Measurements from ENCODE around the gene LGR5. TPM values are rescaled to one million over a fixed set of nuclear protein-coding genes. Genes with fewer than 3 reads are reported as not detected.

Gene LGR5
- total RNA-seq, 1 donor from 2014 or later, result not detected

DNA sequence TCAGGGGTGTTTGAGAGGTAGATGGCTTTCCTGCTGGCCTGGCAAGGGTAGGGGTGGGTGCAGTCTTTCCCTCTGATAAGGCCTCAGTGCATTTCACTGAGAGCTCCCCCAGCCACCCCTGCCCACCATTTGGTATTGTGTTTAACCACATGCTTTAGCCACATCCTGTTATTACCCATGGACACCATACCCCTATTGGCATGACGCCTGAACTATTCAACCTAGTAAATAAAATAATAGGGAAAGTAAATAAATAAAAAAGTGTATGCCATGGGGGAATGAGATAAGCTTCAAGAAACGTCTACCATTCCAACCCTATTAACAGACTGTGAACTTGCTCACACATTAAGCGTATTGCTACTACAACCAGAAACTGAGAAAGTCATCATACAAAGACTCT lies 7.6 kb upstream of the LGR5 start:
- DNase-seq (ENCODE audit: missing footprints) (no peak), ATAC-seq (no peak)
- intact Hi-C loops (cut with DNase I), result no loop called here

DNA sequence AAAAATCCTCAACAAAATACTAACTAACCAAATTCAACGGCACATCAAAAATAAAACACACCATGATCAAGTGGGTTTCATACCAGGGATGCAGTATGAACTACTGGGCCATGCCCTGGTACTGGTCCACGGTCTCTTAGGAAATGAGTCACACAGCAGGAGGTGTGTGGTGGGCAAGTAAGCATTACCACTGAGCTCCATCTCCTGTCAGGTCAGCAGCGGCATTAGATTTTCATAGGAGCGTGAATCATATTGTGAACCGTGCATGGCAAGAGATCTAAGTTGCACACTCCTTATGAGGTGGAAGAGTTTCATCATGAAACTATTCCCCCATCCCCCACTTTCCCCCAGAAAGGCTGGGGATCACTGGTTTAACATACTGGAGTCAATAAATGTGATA lies 6.7 kb upstream of the LGR5 start:
- DNase-seq (ENCODE audit: missing footprints), result no peak
- ATAC-seq, result no peak
- intact Hi-C loops (cut with DNase I), result no loop called here

DNA sequence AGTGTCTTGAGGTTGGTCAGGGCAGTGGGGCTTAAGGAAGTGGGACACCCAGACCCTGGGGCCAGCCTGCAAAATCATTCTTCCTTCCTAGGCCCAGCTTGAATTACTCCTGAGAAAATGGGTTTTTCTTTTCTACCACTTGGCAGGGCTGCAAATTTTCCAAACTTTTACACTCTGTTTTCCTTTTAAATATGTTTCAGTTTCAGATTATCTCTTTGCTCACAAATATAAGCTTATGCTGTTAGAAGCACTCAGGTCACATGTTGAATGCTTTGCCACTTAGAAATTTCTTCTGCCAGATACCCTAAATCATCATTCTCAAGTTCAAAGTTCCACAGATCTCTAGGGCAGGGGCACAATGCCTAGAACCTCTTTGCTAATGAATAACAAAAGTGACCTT lies 2.9 kb upstream of the LGR5 start:
- DNase-seq (ENCODE audit: missing footprints) (no peak), ATAC-seq (no peak)
- intact Hi-C loops (cut with DNase I), result no loop called here

DNA sequence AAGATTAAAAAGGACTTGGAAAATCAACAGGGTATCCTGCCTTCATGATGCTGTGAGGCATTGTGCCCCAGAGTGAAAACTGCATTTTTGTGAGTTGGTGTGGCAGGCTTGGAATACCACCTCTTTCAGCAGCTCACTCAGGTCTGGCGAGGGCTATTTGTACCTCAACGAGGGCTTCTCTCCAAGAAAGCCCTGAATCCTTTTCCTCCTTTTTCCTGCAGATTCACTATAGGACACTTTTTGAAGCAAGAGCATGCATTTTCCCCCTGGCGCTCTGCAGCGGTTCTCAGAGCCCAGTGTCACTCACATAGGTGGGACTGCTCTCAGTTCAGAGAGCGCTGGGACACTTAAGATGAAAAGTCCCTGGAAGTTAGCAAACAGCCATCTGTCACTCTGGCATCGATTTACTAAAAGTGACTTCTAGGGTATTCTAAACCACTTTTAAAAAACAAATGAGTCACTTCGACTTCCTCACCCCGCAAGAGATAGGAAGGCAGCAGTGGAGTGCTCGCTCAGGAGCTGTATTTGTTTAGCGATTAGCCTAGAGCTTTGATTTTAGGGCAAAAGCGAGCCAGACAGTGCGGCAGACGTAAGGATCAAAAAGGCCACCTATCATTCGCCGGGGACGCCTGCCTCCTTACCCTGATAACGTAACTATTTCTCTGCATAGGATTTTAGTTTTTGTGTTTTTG lies 782 bp upstream of the LGR5 start:
- ATAC-seq (no peak), DNase-seq (ENCODE audit: missing footprints) (no peak)
- intact Hi-C loops (cut with DNase I), result no loop called here

DNA sequence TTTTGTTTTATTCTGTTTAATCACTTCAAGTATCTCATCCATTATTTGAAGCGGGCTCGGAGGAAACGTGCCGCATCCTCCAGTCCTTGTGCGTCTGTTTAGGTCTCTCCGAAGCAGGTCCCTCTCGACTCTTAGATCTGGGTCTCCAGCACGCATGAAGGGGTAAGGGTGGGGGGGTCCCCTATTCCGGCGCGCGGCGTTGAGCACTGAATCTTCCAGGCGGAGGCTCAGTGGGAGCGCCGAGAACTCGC lies 311 bp upstream of the LGR5 start:
- no peak for ATAC-seq
- DNase-seq (ENCODE audit: missing footprints), result no peak
- intact Hi-C loops (cut with DNase I), result no loop called here

DNA sequence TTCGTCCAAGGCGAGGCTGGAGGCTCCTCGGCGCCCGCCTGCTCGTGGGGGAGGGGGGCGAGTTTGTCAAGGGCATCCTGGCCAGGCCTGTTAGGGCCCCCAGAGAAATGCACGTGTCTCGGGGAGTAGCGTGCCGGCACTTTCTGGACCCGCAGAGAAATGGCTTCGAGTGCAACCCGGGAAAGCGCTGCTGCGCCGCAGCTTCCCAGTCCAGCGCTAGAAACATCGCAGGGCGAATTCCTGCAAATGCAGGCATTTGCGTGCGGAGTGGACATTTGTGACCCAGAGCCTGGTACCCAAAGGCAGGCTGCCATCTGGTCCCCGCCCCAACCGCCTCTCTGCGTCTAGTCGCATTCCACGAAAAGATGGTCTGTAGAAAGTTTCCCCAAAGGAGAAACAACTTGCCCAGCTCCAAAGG lies 756 bp downstream of the LGR5 start:
- intact Hi-C loops (cut with DNase I), result no loop called here
- ATAC-seq (no peak), DNase-seq (ENCODE audit: missing footprints) (no peak)

DNA sequence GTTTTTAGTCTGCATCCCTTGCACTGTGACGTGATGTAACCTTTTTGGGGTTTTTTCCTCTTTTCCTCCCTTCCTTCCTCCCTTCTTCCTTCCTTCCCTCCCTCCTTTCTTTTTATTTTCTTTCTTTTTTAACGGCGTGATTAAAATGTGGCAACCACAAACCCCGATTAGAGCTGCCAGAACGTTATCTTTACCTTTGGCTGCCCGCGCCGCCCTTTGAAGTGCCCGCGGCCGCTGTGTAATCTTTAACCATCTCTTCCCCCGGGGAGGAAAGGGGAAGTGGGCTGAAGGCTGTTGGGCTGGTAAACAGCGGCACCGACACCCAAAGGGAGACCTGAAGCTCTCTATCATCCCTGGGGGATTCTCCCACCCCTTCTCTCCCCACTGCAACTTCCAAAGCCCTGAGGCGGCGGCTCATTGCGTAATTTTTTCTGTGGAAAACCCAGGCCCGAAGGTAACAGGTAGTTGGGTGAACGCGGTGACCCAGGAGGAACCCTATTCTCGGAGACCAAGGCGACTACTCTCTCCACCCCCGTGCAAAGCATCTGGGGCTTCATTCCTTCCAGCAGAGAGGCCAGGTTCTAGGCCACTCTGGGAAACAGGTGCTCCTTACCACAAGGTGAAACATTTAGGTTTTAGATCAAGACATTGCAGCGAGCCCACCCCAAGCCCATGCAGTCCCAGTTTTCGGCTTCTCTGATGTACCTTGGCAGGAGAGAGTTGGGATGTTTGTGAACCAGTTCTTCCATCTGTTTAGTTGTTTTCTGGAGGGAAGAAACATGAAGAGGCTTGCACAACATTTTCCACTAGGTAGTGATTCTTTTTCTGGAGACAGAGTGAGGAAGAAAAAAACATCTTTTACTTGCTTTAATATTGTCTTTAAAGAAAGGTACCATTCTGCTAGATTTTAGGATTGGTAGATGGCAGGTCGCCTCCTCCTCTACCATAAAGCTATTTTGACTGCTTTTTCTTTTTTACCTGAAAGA lies 1.5 kb downstream of the LGR5 start:
- no peak for DNase-seq (ENCODE audit: missing footprints)
- no peak for ATAC-seq
- intact Hi-C loops (cut with DNase I), result no loop called here

DNA sequence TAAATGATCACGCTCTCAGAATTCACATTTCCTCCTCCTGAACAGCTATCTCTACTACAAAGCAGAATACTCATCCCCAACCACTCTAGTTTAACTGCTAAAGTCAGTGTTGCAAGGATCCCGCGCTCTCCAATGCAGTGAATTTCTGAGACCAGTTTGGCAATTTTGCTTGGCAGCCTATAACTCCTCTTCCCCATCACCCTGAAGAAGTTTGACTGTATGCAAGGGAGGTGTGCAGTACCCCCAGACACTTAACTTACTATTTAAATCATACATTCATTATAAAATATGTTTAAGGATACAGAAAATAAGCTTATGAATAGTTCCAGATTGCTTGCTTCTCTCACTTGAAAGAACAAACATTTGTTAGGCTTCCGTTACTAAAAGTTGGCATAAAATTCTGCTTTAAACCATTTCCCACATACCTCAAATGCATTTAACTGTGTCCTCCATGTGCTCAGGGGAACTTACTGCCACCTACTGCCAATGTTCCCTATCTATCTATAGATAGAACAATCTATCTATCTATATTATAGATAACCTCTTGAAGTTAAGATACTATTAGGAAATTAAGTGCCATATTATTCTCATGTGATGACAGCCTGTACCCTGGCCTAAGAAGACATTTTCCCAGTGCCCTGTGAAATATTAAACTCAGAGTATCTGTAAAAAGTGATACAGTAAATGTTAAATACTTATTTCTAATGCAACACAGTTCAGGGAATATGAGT lies 2.4 kb downstream of the LGR5 start:
- DNase-seq (ENCODE audit: missing footprints) (no peak), ATAC-seq (no peak)
- intact Hi-C loops (cut with DNase I), result no loop called here

DNA sequence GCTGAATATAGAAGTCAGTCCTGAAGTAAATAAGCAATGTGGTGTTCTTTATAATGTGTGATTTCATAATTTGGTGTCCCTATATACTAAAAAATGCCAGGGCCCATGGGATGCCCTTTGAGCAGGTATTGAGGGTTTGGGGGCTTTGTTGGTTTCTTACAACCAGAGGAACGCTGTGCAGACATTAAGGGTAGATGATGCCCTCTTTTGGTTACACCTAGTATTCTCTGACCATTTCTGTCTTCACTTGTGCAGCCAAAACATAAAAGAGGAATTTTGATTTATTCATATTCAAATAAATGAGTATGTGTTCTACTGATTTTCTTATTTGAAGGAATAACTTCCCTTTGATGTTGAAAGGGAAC lies 3.0 kb downstream of the LGR5 start:
- ATAC-seq (no peak), DNase-seq (ENCODE audit: missing footprints) (no peak)
- intact Hi-C loops (cut with DNase I), result no loop called here

DNA sequence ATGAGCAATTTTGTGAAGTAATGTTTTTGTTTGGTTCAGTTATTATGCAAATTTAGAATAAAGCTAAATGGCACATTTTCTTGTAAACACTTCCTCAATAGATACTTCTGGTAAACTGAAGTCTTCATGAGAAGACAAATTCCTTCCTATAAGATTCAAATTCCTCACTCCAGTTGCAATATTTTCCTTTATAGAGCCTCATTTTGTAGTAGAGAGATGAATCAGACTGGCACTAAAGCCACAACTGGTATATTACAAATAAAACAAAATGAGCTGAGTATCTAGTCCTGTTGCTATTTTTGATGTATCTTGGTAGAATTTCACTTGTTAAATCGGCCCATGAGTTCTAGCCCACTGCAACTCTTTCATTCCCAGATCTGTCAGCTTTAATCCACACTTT lies 5.5 kb downstream of the LGR5 start:
- DNase-seq (ENCODE audit: missing footprints) (no peak), ATAC-seq (no peak)
- intact Hi-C loops (cut with DNase I), result no loop called here

DNA sequence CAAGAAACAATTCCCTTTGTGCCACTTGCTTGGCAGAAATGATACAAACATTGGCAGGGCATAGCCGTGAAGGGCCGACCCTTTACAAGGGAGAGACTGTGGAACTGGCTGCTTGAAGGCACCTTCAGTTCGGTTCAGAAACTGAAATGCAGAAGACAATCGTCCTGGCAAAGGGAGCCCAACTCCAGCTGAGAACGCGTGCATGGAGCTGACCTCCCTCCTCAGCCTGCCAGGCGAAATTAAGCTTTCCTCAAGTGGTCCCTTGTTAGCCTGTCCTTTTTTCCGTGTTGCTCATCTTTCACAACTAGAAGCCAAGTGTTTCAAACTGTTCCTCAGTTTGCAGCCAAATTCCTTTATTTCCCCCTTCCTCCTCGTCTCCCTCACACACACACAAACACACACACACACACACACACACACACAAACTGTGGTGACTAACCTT lies 8.1 kb downstream of the LGR5 start:
- ATAC-seq, result no peak
- no peak for DNase-seq (ENCODE audit: missing footprints)
- intact Hi-C loops (cut with DNase I), result no loop called here

DNA sequence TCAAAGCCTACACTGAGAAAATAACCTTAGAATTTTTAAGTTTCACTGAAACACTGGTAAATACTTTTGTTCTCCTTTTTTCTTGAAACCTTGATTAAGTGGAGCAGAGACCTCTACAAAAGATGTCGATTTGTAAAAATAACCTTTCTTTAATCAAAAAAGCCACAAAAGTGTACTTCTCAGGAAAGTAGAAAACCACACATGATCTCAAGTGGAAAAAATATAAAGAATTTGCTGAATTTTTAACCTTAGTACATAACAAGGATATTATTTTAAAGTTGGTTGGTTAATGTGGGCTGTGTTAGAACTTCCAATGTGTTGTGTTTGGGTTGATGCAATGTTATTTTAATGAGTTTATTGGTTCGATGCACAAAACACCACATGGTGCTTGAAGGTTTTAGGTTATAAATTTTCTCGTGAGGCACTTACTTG lies 8.6 kb downstream of the LGR5 start:
- intact Hi-C loops (cut with DNase I), result no loop called here
- DNase-seq (ENCODE audit: missing footprints) (no peak), ATAC-seq (no peak)

DNA sequence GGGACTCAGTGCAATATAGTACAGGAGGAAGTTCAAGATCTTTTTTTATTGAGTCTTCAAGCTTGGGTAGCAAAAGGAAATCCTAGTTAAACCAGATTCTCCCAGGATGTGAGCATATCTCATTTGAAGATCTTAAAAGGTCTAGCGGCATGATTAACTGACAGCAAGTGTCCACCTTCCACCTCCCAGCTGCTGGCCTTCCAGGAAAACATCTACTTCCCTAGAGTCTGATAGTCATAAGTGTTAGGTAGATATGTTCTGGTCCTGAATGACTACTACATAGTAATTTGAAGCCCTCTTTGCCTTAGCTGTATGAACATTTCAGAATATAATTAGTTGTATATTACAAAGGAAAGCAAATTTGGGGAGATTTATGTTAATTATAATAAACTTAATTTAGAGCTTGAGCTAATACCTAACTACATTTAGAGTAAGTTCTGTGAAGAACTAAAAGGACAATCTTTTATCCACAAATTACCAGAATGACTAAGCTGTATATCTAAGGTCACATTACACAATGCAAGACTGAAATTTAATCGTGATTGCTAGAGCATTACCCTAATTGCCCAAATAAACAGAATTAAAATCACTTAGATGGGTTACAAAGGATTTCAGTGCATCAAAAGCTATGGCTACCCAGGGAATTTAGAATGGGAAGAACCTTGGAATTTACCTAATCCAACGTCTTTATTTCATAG lies 9.9 kb downstream of the LGR5 start:
- no peak for ATAC-seq
- DNase-seq (ENCODE audit: missing footprints), result no peak
- intact Hi-C loops (cut with DNase I), result no loop called here

DNA sequence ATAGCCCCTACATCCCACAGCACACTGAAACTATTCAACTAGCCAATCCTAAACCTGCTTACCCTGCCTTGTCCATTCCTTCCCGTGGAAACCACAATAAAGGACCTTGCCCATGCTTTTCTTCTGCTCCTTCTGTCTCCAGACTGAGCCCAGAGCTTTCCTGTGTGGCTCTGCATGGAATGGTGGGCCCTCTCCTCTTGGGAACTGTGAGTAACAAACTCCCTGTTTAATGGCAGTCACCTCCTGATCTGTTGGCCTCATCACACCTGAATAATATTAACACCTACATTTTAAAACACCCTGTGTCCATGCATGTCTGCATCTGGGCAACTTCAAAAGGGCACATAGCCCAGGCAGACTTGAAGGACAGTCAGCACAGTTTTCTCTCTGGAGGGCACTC lies 12.4 kb downstream of the LGR5 start:
- no peak for ATAC-seq
- intact Hi-C loops (cut with DNase I), result no loop called here
- no peak for DNase-seq (ENCODE audit: missing footprints)

DNA sequence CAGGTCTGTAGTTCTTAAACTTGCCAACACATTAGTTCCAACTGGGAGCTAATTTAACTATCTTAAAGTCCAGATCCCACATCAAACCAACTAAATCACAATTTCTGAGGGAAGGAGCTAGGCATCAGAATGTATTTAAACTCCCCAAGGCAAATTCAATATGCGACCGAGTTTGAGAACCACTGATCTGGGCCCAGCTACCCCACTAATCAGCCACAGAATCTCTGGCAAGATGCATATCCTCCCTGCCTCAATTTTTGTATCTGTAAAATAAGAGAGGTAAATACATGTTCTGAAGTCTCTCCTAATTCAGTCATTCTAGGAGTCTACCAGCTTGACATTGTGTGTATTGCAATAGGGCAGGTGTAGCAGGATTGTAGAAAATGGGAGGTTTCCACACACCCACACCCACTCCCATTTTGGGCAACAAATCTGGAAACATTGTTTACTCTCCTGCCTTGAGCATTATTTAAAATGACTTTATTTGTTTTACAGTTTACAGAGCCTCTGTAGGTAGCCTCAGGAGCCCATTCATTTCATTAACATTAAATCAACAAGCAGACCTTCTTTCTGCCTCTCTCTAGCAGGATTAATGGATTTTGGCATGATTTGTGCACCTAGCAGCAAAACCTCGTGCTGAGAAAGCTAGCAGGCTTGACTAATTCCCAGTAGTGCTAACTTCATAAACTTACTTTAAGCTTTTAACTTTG lies 15.6 kb downstream of the LGR5 start:
- ATAC-seq, result no peak
- intact Hi-C loops (cut with DNase I), result no loop called here
- no peak for DNase-seq (ENCODE audit: missing footprints)

DNA sequence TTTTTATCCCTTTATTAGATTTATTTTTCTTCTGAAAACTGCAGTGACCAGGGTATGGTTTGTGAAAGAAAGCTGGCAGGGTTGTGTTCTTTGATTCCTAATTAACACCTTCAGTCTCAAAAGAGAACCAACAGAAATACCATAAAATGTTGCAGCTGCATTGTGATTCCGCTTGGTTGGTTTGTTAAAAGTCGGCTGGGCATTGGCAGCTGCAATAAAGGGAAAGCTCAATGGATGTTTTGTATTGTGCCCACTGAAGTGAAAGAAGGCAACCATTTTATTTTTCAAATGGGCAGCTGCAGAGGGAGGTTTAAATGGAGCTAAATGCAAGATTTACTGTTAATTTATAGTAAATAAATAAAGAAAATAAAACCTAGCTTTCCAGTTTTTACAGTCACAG lies 16.7 kb downstream of the LGR5 start:
- no peak for DNase-seq (ENCODE audit: missing footprints)
- intact Hi-C loops (cut with DNase I), result no loop called here
- ATAC-seq, result no peak

DNA sequence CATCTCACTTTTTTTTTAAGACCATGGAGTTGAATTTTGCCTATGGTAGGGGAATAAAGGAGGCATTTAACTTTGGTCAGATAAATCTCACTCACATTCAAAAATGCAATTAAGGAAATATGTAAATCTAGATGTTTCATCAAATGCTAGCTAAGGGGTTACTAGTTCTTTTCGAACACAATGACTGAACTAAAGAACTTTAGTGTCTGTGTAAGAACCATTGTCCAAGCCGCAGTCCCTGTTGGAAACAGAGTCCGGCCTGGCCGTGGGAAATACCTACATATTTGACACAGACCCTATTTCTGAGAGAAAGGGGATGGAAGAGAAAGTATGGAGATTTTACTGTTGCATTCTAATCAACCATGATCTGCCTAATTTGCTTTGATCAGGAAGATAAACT lies 17.4 kb downstream of the LGR5 start:
- DNase-seq (ENCODE audit: missing footprints), result no peak
- intact Hi-C loops (cut with DNase I), result no loop called here
- ATAC-seq, result no peak

DNA sequence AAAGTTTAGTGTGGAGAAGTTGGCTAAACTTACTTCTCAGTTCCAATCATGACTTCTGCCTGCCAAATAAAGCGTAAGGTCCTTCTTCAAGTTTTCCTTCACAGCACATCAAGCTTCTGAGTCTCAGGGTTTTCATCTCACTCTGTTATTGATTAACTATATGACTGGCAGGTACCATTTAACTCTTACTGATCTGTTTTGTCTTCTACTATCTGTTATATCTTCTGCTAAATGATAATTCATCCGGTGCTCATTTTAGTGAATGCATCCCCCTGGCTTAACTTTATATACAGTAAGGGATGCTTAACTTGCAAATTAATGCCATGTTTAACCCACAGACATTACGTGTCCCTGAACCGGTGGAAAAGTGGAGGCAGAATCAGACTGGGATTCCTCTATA lies 20.7 kb downstream of the LGR5 start:
- intact Hi-C loops (cut with DNase I), result no loop called here
- DNase-seq (ENCODE audit: missing footprints) (no peak), ATAC-seq (no peak)
